Stimulated activated naive CD4-positive, alpha-beta T cell treated with Interleukin-2 at 50 U/mL for 16 hours (primary cell): ENCODE results near the gene ZNF33A.
"Not testable (repeated sequence)": the region's sequence is repeated elsewhere in the genome, so short reads cannot be mapped to it uniquely, and the experiment has no call there.

Source experiments
- DNase-seq: peaks from one replicate; lab custom pipeline; 2025; lab: John Stamatoyannopoulos, UW

Gene ZNF33A

GRCh38 chr10:38045129-38045528, 34.7 kb downstream of the ZNF33A start:
- DNase-seq = no peak

GRCh38 chr10:38047666-38048065, 37.2 kb downstream of the ZNF33A start:
- no peak for DNase-seq

GRCh38 chr10:38050212-38050611, 39.7 kb downstream of the ZNF33A start:
- no peak for DNase-seq

- DNase-seq = no peak
Observed at GRCh38 chr10:38054361-38054797, 43.9 kb downstream of the ZNF33A start.

- DNase-seq = not testable (repeated sequence)
Observed at GRCh38 chr10:38055274-38055894, 44.9 kb downstream of the ZNF33A start.

- not testable (repeated sequence) for DNase-seq
Observed at GRCh38 chr10:38069663-38070062, 59.2 kb downstream of the ZNF33A start.

GRCh38 chr10:38070501-38070900, 60.0 kb downstream of the ZNF33A start:
- DNase-seq = no peak

- no peak for DNase-seq
Observed at GRCh38 chr10:38072552-38072951, 62.1 kb downstream of the ZNF33A start.

- DNase-seq = no peak
Observed at GRCh38 chr10:38076687-38077086, 66.2 kb downstream of the ZNF33A start.

GRCh38 chr10:38093318-38093717, 82.8 kb downstream of the ZNF33A start:
- not testable (repeated sequence) for DNase-seq

- no peak for DNase-seq
Observed at GRCh38 chr10:38093816-38094157, 83.3 kb downstream of the ZNF33A start.

GRCh38 chr10:38094158-38094926, 83.9 kb downstream of the ZNF33A start, which contains the start of gene ZNF37A:
Gene ZNF37A (plus strand): TSS chr10:38094337. CDS start chr10:38096618, 2,281 bp downstream.
- peak; percentile 93 for DNase-seq

GRCh38 chr10:38094927-38095574, 84.6 kb downstream of the ZNF33A start:
- DNase-seq = no peak

- DNase-seq = no peak
Observed at GRCh38 chr10:38102880-38103279, 92.4 kb downstream of the ZNF33A start.

- DNase-seq = no peak
Observed at GRCh38 chr10:38103756-38104155, 93.3 kb downstream of the ZNF33A start.

- no peak for DNase-seq
Observed at GRCh38 chr10:38112159-38112558, 101.7 kb downstream of the ZNF33A start.
